ENCODE data around the gene RPP30.
A peak's percentile ranks its signal among the peaks of the same experiment; 100 is the strongest.

Gene RPP30

DNA sequence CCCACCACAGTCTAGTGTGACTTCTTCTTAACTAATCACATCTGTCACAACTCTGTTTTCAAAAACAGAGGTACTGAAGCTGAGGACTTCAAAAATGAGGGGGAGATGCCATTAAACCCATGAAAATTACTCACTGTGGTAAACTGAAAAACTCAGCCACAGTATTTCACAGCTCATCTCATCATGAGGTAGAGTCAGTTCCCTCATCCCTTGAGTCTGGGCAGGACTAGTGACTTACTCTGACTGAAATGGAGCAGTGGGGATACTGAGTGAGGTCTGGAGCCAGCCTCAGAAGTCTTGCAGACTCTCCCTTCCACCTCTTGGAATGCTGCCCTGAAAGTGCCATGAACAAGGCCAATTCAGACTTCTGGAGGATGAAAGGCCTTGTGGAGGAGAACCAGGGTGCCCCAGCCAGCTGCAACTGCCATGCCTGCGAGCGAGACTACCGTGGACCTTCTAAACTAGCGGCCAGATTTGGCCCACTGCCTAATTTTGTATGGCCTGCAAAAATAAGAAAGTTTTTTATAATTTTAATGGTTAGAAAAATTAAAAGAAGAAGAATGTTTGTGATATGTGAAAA, 73.8 kb downstream of the RPP30 start:
- no peak for DNase-seq (ENCODE audit: low spot score)
- TF ChIP-seq, protein P1, sequence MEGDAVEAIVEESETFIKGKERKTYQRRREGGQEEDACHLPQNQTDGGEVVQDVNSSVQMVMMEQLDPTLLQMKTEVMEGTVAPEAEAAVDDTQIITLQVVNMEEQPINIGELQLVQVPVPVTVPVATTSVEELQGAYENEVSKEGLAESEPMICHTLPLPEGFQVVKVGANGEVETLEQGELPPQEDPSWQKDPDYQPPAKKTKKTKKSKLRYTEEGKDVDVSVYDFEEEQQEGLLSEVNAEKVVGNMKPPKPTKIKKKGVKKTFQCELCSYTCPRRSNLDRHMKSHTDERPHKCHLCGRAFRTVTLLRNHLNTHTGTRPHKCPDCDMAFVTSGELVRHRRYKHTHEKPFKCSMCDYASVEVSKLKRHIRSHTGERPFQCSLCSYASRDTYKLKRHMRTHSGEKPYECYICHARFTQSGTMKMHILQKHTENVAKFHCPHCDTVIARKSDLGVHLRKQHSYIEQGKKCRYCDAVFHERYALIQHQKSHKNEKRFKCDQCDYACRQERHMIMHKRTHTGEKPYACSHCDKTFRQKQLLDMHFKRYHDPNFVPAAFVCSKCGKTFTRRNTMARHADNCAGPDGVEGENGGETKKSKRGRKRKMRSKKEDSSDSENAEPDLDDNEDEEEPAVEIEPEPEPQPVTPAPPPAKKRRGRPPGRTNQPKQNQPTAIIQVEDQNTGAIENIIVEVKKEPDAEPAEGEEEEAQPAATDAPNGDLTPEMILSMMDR (IDR thresholded peaks at IDR 0.05; ENCODE audit: extremely low read depth, missing control alignments): no peak

DNA sequence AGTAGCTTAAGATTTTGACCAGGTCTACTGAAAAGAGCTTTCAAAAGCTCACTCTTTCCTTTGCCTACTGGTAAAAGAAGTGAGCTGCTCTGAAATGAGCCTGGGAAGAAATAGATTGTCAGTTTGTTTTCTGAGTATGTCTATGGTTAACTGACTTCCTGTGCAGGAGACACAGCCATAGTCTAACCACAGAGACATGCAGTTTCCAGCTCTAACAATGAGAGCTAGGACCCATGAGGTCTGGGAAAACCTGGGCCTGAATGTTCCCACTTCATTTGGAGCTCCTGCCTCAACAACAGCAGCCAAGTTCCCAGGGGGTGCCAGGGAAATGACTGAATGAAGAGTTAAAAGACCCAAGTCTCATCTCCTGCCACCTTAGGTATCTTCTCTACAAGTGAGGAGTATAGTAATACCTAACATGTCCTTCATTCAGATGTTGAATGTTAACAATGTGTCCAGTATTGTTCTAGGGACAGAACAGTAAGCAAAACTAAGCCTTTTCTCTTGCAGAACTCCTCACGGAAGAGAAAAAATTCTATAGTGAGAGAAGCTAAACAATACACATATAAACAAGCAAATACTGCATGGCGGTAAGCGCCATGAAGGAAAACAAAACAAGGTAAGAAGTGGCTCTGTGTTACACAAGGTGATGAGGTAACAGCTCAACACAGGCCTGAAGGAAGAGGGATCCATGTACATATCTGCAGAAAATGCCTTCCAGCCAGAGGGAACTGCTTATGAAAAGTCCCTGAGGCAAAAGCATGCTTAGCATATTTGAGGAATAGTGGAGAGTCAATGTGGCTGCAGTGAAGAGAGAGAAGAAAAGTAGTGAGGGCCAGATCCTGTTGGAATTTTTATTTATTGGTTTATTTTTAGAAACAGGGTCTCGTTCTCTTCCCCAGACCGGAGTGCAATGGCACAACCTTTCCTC, 75.5 kb downstream of the RPP30 start:
- DNase-seq (ENCODE audit: low spot score): peak; percentile 50
- TF ChIP-seq, protein P1 (IDR thresholded peaks at IDR 0.05; ENCODE audit: extremely low read depth, missing control alignments): no peak

Measured in GM20000 (cell line).